Neural cell (in vitro differentiated cells): ENCODE measurements around the gene DLG4. TPM values are rescaled to one million over a fixed set of nuclear protein-coding genes. Genes with fewer than 3 reads are reported as not detected.

Experiments
- H2AFZ ChIP-seq: fragments of 200-600, 300-800 bp; sonication (generic), shearing (Covaris generic); 2 replicates; pipeline ENCODE4 v1.6.0; 2014; ENCODE audit warnings: low read depth, mild to moderate bottlenecking, antibody characterized with exemption, low read length, moderate library complexity
- H3F3A ChIP-seq: fragments of 200-600 bp; shearing (Covaris generic); 2 replicates; pipeline ENCODE4 v1.6.1; 2016; ENCODE audit warnings: mild to moderate bottlenecking, moderate library complexity, mixed read lengths, antibody characterized with exemption, low read length; ENCODE audit not compliant: insufficient read depth, poor library complexity, severe bottlenecking
- H3K27ac ChIP-seq: fragments of 200-600, 300-800 bp; sonication (generic), shearing (Covaris generic); 2 replicates; pipeline ENCODE4 v1.5.1; 2014; ENCODE audit warnings: mild to moderate bottlenecking, low read length, moderate library complexity
- H3K27me3 ChIP-seq: fragments of 300-800, 200-600 bp; sonication (generic), shearing (Covaris generic); 2 replicates; pipeline ENCODE4 v1.6.0; 2014; ENCODE audit warnings: mild to moderate bottlenecking, low read depth, low read length, moderate library complexity; ENCODE audit not compliant: insufficient read depth
- H3K36me3 ChIP-seq: fragments of 300-800, 200-600 bp; sonication (generic), shearing (Covaris generic); 2 replicates; pipeline ENCODE4 v1.5.1; 2014; ENCODE audit warnings: mild to moderate bottlenecking, antibody characterized with exemption, low read length, moderate library complexity; ENCODE audit not compliant: insufficient read depth
- H3K4me2 ChIP-seq: fragments of 300-800, 200-600 bp; sonication (generic), shearing (Covaris generic); 2 replicates; pipeline ENCODE4 v1.6.0; 2014; ENCODE audit warnings: mild to moderate bottlenecking, low read length
- H3K4me3 ChIP-seq: fragments of 300-800, 200-600 bp; sonication (generic), shearing (Covaris generic); 2 replicates; pipeline ENCODE4 v1.5.1; 2014; ENCODE audit warnings: mild to moderate bottlenecking, low read length, moderate library complexity
- H3K79me2 ChIP-seq: fragments of 200-600 bp; shearing (Covaris generic); replicated peaks from 2 replicates; pipeline ENCODE4 v1.6.0; 2014; ENCODE audit warnings: mild to moderate bottlenecking, low read length, moderate library complexity; ENCODE audit not compliant: insufficient read depth
- H3K9ac ChIP-seq: fragments of 300-800, 200-600 bp; sonication (generic), shearing (Covaris generic); 2 replicates; pipeline ENCODE4 v1.6.1; 2016; ENCODE audit warnings: mild to moderate bottlenecking, low read length, mixed read lengths
- H3K9me2 ChIP-seq: fragments of 200-600 bp; shearing (Covaris generic); 2 replicates; pipeline ENCODE4 v1.6.1; 2016; ENCODE audit warnings: mild to moderate bottlenecking, low read length, mixed read lengths; ENCODE audit not compliant: insufficient read depth
- H3K9me3 ChIP-seq: fragments of 200-600, 300-800 bp; sonication (generic), shearing (Covaris generic); 2 replicates; pipeline ENCODE4 v1.6.1; 2016; ENCODE audit warnings: mild to moderate bottlenecking, mixed run types, low read length, moderate library complexity, mixed read lengths
- H4K20me1 ChIP-seq: fragments of 200-600 bp; shearing (Covaris generic); 2 replicates; pipeline ENCODE4 v1.6.1; 2016; ENCODE audit warnings: mild to moderate bottlenecking, mixed run types; ENCODE audit not compliant: insufficient read depth
- EP300 ChIP-seq: fragments of 450-650 bp; conservative IDR thresholded peaks from 2 replicates; pipeline ENCODE4 v1.6.1; 2014; ENCODE audit warnings: antibody characterized with exemption, mild to moderate bottlenecking, moderate library complexity; ENCODE audit not compliant: poor library complexity, severe bottlenecking
- EZH2 ChIP-seq: fragments of 200-600, 300-800 bp; shearing (Covaris generic), sonication (generic); IDR thresholded peaks from 2 replicates; pipeline ENCODE4 v1.6.1; 2014; ENCODE audit warnings: antibody characterized with exemption, low read length, borderline replicate concordance, mild to moderate bottlenecking; ENCODE audit not compliant: insufficient read depth, poor library complexity, severe bottlenecking
- MXI1 ChIP-seq: fragments of 450-650 bp; conservative IDR thresholded peaks from 2 replicates; pipeline ENCODE4 v1.6.1; 2014; ENCODE audit warnings: antibody characterized with exemption, mild to moderate bottlenecking; ENCODE audit not compliant: poor library complexity, severe bottlenecking
- POLR2AphosphoS5 ChIP-seq: IDR thresholded peaks from 2 replicates; pipeline ENCODE4 v1.6.1; 2012
- RAD21 ChIP-seq: fragments of 450-650 bp; conservative IDR thresholded peaks from 2 replicates; pipeline ENCODE4 v1.6.1; 2014; ENCODE audit warnings: antibody characterized with exemption, mild to moderate bottlenecking, moderate library complexity
- SMC3 ChIP-seq: fragments of 450-650 bp; conservative IDR thresholded peaks from 2 replicates; pipeline ENCODE4 v1.6.1; 2014; ENCODE audit warnings: antibody characterized with exemption, mild to moderate bottlenecking, moderate library complexity; ENCODE audit not compliant: poor library complexity
- TAF1 ChIP-seq: IDR thresholded peaks from 2 replicates; pipeline ENCODE4 v1.6.1; 2012; ENCODE audit warnings: low read depth
- polyA plus RNA-seq: library from polyadenylated mRNA; depleted of rRNA; stranded (reverse); fragments of >200 nt; gene quantifications from 2 replicates; pipeline ENCODE4 v1.2.3, GENCODE V29; 2014
- TF ChIP-seq, protein P1 (sequence below): IDR thresholded peaks from 2 replicates; pipeline ENCODE4 v1.6.1; 2012; ENCODE audit warnings: borderline replicate concordance
- TF ChIP-seq, protein P2 (sequence below): fragments of 450-650 bp; IDR thresholded peaks from 2 replicates; pipeline ENCODE4 v1.5.1; 2014; ENCODE audit warnings: antibody characterized with exemption, mild to moderate bottlenecking, moderate library complexity; ENCODE audit not compliant: poor library complexity, severe bottlenecking

DLG4 gene
- polyA plus RNA-seq, 1 donor from 2014 or later: 126 TPM

DNA sequence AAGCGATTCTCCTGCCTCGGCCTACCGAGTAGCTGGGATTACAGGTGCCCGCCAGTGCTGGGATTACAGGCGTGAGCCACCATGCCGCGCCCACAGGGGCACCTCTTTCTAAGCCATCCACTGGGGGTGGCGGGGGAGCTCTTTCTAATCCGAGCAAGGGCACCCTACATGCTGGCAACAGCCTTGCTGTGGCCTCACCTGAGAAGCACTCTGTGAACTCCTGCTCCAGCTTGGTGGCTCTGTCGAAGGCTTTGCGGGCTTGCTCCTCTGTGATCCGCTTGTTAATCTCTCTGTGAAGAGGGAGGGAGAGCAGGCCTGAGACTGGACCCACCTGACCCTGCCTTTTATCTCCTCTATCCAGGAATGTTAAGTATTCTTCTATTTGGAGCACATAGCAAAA is 28.6 kb downstream of the DLG4 start:
- Histone ChIP-seq H2AFZ (no peak overlapping the region), H3K27ac (no peak overlapping the region), H3F3A (no peaks in the 10 kb centered on the region), H3K79me2 (no peaks in the 10 kb centered on the region), H4K20me1 (no peaks in the 10 kb centered on the region), H3K9me2 (no peaks in the 10 kb centered on the region), H3K27me3 (no peaks in the 10 kb centered on the region), H3K4me3 (no peak overlapping the region), H3K4me2 (no peak overlapping the region), H3K9me3 (no peaks in the 10 kb centered on the region), H3K9ac (no peak overlapping the region), H3K36me3 (peaks cover 11% of the 10 kb centered on the region)
- no peak for TF ChIP-seq SMC3
- no peak for TF ChIP-seq EP300
- TF ChIP-seq RAD21: no peak
- TF ChIP-seq, protein P1, sequence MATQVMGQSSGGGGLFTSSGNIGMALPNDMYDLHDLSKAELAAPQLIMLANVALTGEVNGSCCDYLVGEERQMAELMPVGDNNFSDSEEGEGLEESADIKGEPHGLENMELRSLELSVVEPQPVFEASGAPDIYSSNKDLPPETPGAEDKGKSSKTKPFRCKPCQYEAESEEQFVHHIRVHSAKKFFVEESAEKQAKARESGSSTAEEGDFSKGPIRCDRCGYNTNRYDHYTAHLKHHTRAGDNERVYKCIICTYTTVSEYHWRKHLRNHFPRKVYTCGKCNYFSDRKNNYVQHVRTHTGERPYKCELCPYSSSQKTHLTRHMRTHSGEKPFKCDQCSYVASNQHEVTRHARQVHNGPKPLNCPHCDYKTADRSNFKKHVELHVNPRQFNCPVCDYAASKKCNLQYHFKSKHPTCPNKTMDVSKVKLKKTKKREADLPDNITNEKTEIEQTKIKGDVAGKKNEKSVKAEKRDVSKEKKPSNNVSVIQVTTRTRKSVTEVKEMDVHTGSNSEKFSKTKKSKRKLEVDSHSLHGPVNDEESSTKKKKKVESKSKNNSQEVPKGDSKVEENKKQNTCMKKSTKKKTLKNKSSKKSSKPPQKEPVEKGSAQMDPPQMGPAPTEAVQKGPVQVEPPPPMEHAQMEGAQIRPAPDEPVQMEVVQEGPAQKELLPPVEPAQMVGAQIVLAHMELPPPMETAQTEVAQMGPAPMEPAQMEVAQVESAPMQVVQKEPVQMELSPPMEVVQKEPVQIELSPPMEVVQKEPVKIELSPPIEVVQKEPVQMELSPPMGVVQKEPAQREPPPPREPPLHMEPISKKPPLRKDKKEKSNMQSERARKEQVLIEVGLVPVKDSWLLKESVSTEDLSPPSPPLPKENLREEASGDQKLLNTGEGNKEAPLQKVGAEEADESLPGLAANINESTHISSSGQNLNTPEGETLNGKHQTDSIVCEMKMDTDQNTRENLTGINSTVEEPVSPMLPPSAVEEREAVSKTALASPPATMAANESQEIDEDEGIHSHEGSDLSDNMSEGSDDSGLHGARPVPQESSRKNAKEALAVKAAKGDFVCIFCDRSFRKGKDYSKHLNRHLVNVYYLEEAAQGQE: no peak
- TF ChIP-seq TAF1: no peak
- TF ChIP-seq MXI1: no peak
- TF ChIP-seq POLR2AphosphoS5: no peak
- no peak for TF ChIP-seq EZH2
- TF ChIP-seq, protein P2, sequence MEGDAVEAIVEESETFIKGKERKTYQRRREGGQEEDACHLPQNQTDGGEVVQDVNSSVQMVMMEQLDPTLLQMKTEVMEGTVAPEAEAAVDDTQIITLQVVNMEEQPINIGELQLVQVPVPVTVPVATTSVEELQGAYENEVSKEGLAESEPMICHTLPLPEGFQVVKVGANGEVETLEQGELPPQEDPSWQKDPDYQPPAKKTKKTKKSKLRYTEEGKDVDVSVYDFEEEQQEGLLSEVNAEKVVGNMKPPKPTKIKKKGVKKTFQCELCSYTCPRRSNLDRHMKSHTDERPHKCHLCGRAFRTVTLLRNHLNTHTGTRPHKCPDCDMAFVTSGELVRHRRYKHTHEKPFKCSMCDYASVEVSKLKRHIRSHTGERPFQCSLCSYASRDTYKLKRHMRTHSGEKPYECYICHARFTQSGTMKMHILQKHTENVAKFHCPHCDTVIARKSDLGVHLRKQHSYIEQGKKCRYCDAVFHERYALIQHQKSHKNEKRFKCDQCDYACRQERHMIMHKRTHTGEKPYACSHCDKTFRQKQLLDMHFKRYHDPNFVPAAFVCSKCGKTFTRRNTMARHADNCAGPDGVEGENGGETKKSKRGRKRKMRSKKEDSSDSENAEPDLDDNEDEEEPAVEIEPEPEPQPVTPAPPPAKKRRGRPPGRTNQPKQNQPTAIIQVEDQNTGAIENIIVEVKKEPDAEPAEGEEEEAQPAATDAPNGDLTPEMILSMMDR: no peak

DNA sequence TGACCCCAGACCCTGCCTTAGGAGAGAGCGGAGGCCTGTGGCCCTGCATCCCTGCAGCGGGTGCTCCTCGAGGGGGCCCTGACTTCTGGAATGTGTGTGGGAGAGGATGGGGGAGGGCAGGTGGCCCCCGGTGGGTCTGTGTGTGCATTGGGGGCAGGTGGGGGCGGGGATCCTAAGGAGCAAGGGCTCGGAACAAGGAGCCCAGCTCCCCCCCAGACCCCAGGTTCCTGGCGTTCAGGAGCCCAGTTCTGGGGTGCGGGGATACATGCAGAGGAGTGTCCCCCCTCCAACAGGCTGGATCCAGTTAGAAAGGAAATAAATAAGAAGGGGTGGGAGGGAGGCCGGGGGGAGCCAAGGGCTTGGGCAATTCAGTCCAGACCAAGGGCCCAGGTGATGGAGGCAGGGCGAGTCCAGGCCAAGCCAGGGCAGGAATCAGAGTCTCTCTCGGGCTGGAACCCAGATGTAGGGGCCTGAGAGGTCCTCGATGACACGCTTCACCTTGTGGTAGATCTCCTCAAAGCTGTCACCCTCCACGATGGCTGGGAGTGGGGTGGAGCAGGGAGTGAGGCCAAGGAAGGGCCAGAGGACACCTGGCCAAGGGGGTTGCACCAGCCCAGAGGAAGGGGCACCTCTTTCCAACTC is 29.2 kb downstream of the DLG4 start:
- TF ChIP-seq, protein P1: no peak
- TF ChIP-seq POLR2AphosphoS5 (no peak), EZH2 (no peak), SMC3 (no peak), TAF1 (no peak), RAD21 (no peak), EP300 (no peak), MXI1 (no peak)
- TF ChIP-seq, protein P2: no peak
- Histone ChIP-seq H3K36me3 (peaks cover 11% of the 10 kb centered on the region), H2AFZ (no peak overlapping the region), H3K9me3 (no peaks in the 10 kb centered on the region), H3K27me3 (no peaks in the 10 kb centered on the region), H3K4me2 (no peak overlapping the region), H3F3A (no peaks in the 10 kb centered on the region), H3K4me3 (no peak overlapping the region), H3K9me2 (no peaks in the 10 kb centered on the region), H3K9ac (no peak overlapping the region), H3K79me2 (no peaks in the 10 kb centered on the region), H4K20me1 (no peaks in the 10 kb centered on the region), H3K27ac (no peak overlapping the region)
